ENCODE results near the gene RAB12. TPM values are rescaled to one million over a fixed set of nuclear protein-coding genes. Genes with fewer than 3 reads are reported as not detected.

RAB12 gene
- total RNA-seq, 1 donor from 2014 or later: 19.2 TPM

GRCh38 chr18:8602557-8602956 lies 6.7 kb upstream of the RAB12 start:
- H3K36me3 Mint-ChIP-seq (ENCODE audit: low read depth): no peaks in the 10 kb centered on the region
- H3K4me3 Mint-ChIP-seq: no peak overlapping the region
- no peak overlapping the region for H3K27ac Mint-ChIP-seq
- no peak for DNase-seq (ENCODE audit: low spot score)
- no peaks in the 10 kb centered on the region for H3K9me3 Mint-ChIP-seq
- intact Hi-C loops (cut with micrococcal nuclease): loop anchor here (10.0 kb wide), 1 partner anchor 1012 kb away; the partner anchor contains the start of gene PPP4R1
- H3K4me1 Mint-ChIP-seq (ENCODE audit: low read depth): peaks cover 18% of the 10 kb centered on the region
- H3K27me3 Mint-ChIP-seq (ENCODE audit: insufficient read depth): peaks cover 14% of the 10 kb centered on the region

- Mint-ChIP-seq H3K27me3 (ENCODE audit: insufficient read depth) (peaks cover 14% of the 10 kb centered on the region), H3K4me3 (peak overlapping the region; percentile 53), H3K27ac (no peak overlapping the region), H3K4me1 (ENCODE audit: low read depth) (peaks cover 30% of the 10 kb centered on the region), H3K36me3 (ENCODE audit: low read depth) (no peaks in the 10 kb centered on the region), H3K9me3 (no peaks in the 10 kb centered on the region)
- intact Hi-C loops (cut with micrococcal nuclease): loop anchor here (10.0 kb wide), 1 partner anchor 1011 kb away; the partner anchor contains the start of gene PPP4R1
- no peak for DNase-seq (ENCODE audit: low spot score)
Observed at GRCh38 chr18:8603663-8604520, 5.3 kb upstream of the RAB12 start.

GRCh38 chr18:8605974-8606373 lies 3.3 kb upstream of the RAB12 start:
- Mint-ChIP-seq H3K27me3 (ENCODE audit: insufficient read depth) (peaks cover 12% of the 10 kb centered on the region), H3K4me1 (ENCODE audit: low read depth) (peaks cover 40% of the 10 kb centered on the region), H3K4me3 (no peak overlapping the region), H3K27ac (no peak overlapping the region), H3K36me3 (ENCODE audit: low read depth) (peaks cover 1% of the 10 kb centered on the region), H3K9me3 (no peaks in the 10 kb centered on the region)
- intact Hi-C loops (cut with micrococcal nuclease): loop anchor here (5.0 to 10.0 kb wide), 3 partner anchors 731 to 1921 kb away; partner anchors contain the start of genes NAPG and PPP4R1
- DNase-seq (ENCODE audit: low spot score): no peak

- Mint-ChIP-seq H3K4me3 (peak overlapping the region; percentile 89), H3K27ac (peak overlapping the region; percentile 88), H3K4me1 (ENCODE audit: low read depth) (peaks cover 45% of the 10 kb centered on the region), H3K36me3 (ENCODE audit: low read depth) (peaks cover 9% of the 10 kb centered on the region), H3K27me3 (ENCODE audit: insufficient read depth) (peaks cover 12% of the 10 kb centered on the region), H3K9me3 (no peaks in the 10 kb centered on the region)
- no peak for DNase-seq (ENCODE audit: low spot score)
- intact Hi-C loops (cut with micrococcal nuclease): loop anchor here (2.0 to 10.0 kb wide), 4 partner anchors 729 to 1919 kb away; partner anchors contain the start of genes NAPG and PPP4R1
Observed at GRCh38 chr18:8607776-8608742, 1.2 kb upstream of the RAB12 start.

DNA sequence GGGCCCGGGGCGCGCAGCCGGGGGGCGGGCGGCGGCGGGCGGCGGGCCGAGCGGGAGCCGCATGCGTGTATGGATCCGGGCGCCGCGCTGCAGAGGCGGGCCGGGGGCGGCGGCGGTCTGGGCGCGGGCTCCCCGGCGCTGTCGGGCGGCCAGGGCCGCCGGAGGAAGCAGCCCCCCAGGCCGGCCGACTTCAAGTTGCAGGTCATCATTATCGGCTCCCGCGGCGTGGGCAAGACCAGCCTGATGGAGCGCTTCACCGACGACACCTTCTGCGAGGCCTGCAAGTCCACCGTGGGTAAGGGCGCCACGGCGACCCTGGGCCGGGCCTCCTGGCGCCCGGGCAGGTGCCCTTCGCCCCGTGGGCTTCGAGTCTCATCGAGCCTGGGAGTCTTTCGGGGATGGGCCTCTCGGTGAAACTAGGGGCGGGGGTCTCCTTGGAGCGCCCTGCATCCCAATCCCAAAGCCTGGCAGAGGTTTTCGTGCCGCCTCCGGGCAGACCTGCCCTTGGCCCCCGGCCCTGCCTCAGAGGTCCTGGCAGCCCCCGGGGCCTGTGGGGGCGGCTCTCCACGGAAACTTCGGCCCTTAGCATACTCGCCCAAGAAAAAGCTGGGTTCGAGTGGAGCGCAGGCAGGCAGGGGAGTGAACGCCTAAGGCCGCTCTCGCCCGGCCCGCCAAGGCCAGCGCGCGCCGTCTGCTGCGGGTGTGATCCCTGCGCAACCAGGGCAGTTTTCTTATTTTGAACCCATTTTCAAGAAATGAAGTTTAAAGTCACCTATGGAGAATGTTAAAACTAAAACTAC lies 622 bp downstream of the RAB12 start:
- Mint-ChIP-seq H3K27ac (peak overlapping the region; percentile 82), H3K36me3 (ENCODE audit: low read depth) (peaks cover 19% of the 10 kb centered on the region), H3K4me1 (ENCODE audit: low read depth) (peaks cover 50% of the 10 kb centered on the region), H3K4me3 (peak overlapping the region; percentile 91), H3K27me3 (ENCODE audit: insufficient read depth) (peaks cover 10% of the 10 kb centered on the region), H3K9me3 (no peaks in the 10 kb centered on the region)
- intact Hi-C loops (cut with micrococcal nuclease): loop anchor here (1.0 to 10.0 kb wide), 8 partner anchors 13 to 1917 kb away; partner anchors contain the start of genes NAPG, PPP4R1 and RALBP1
- DNase-seq (ENCODE audit: low spot score): peak; percentile 10

GRCh38 chr18:8610459-8610851 lies 1.2 kb downstream of the RAB12 start:
- peaks cover 56% of the 10 kb centered on the region for H3K4me1 Mint-ChIP-seq (ENCODE audit: low read depth)
- peak overlapping the region; percentile 82 for H3K27ac Mint-ChIP-seq
- H3K27me3 Mint-ChIP-seq (ENCODE audit: insufficient read depth): peaks cover 10% of the 10 kb centered on the region
- intact Hi-C loops (cut with micrococcal nuclease): loop anchor here (1.0 to 5.0 kb wide), 2 partner anchors 13 to 532 kb away; no protein-coding TSS in a partner anchor
- H3K4me3 Mint-ChIP-seq: peak overlapping the region; percentile 91
- H3K9me3 Mint-ChIP-seq: no peaks in the 10 kb centered on the region
- DNase-seq (ENCODE audit: low spot score): no peak
- peaks cover 22% of the 10 kb centered on the region for H3K36me3 Mint-ChIP-seq (ENCODE audit: low read depth)

DNA sequence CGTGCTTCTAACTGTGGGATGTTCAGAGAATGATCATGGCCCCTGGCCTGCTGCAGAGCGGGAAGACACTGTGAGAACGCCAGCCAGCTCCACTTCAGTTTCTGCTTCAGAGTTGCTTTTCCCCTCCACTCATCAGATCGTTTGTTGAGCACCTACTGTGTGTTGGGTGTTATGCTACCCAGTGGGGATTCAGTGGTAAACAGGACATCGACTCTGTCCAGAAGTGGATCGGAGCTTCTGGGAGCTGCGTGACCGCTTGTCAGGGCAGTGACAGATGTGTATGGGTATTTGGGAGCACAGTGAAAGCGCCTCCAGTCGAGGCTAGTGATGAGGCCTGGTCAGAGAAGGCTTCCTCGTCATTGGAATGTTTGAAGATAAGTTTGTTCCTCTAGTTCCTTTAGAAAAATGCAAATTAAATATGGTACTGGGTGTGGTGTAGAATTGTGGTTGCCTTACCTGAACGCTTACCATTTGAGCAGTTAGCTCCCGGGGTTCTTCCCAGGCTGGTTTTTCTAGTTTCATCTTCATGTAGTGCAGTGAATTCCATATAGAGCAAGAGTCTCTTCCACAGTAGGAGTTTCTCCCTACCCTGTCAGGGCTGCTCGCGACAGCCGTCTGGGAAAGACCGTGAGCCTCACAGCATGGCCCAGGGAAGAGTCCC lies 2.8 kb downstream of the RAB12 start:
- intact Hi-C loops (cut with micrococcal nuclease): loop anchor here (5.0 kb wide), 1 partner anchor 530 kb away; no protein-coding TSS in a partner anchor
- Mint-ChIP-seq H3K4me3 (peak overlapping the region; percentile 91), H3K36me3 (ENCODE audit: low read depth) (peaks cover 28% of the 10 kb centered on the region), H3K27me3 (ENCODE audit: insufficient read depth) (peaks cover 7% of the 10 kb centered on the region), H3K27ac (no peak overlapping the region), H3K9me3 (no peaks in the 10 kb centered on the region), H3K4me1 (ENCODE audit: low read depth) (peaks cover 66% of the 10 kb centered on the region)
- no peak for DNase-seq (ENCODE audit: low spot score)

GRCh38 chr18:8614875-8615274 lies 5.6 kb downstream of the RAB12 start:
- Mint-ChIP-seq H3K9me3 (no peaks in the 10 kb centered on the region), H3K27me3 (ENCODE audit: insufficient read depth) (peaks cover 1% of the 10 kb centered on the region), H3K27ac (no peak overlapping the region), H3K4me3 (no peak overlapping the region), H3K36me3 (ENCODE audit: low read depth) (peaks cover 35% of the 10 kb centered on the region), H3K4me1 (ENCODE audit: low read depth) (peaks cover 69% of the 10 kb centered on the region)
- DNase-seq (ENCODE audit: low spot score): no peak
- intact Hi-C loops (cut with micrococcal nuclease): loop anchor here (5.0 kb wide), 1 partner anchor 527 kb away; no protein-coding TSS in a partner anchor

GRCh38 chr18:8615397-8616027 lies 6.3 kb downstream of the RAB12 start:
- Mint-ChIP-seq H3K4me3 (no peak overlapping the region), H3K9me3 (no peaks in the 10 kb centered on the region), H3K4me1 (ENCODE audit: low read depth) (peaks cover 70% of the 10 kb centered on the region), H3K27ac (no peak overlapping the region), H3K36me3 (ENCODE audit: low read depth) (peaks cover 36% of the 10 kb centered on the region), H3K27me3 (ENCODE audit: insufficient read depth) (peaks cover 1% of the 10 kb centered on the region)
- intact Hi-C loops (cut with micrococcal nuclease): no loop called here
- no peak for DNase-seq (ENCODE audit: low spot score)

- Mint-ChIP-seq H3K9me3 (no peaks in the 10 kb centered on the region), H3K4me1 (ENCODE audit: low read depth) (peaks cover 70% of the 10 kb centered on the region), H3K27me3 (ENCODE audit: insufficient read depth) (peaks cover 1% of the 10 kb centered on the region), H3K4me3 (no peak overlapping the region), H3K27ac (no peak overlapping the region), H3K36me3 (ENCODE audit: low read depth) (peaks cover 36% of the 10 kb centered on the region)
- no peak for DNase-seq (ENCODE audit: low spot score)
- intact Hi-C loops (cut with micrococcal nuclease): no loop called here
Observed at GRCh38 chr18:8616028-8616401, 6.8 kb downstream of the RAB12 start.

DNA sequence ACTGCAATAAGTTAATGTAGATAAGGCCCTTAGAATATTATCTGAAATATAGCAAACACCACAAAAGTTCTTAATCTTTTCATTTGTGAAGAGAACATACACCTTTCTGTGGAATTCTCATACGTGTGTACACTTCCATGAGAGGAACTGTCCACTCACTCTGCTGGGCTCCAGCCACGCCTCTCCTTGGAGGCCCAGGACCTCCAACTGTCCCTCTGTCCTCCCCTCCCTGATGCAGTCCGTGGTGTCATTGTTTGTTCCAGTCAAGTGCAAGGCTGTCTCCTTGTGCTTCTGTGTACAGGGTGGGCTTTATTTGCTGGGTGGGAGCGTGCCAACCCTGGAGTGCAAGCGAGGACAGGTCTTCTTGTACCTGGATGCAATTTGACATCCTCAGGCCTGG lies 8.7 kb downstream of the RAB12 start:
- Mint-ChIP-seq H3K4me1 (ENCODE audit: low read depth) (peaks cover 75% of the 10 kb centered on the region), H3K9me3 (no peaks in the 10 kb centered on the region), H3K36me3 (ENCODE audit: low read depth) (peaks cover 39% of the 10 kb centered on the region), H3K4me3 (no peak overlapping the region), H3K27ac (no peak overlapping the region), H3K27me3 (ENCODE audit: insufficient read depth) (peaks cover 1% of the 10 kb centered on the region)
- intact Hi-C loops (cut with micrococcal nuclease): no loop called here
- DNase-seq (ENCODE audit: low spot score): no peak

Measured in activated T-helper 1 cell treated with anti-CD3 and anti-CD28 coated beads, Interleukin-12 subunit alpha, Interleukin-12 subunit beta, Interleukin-2, Interleukin-4 antibody, amounts not matched to agents 30 ng/mL and 10 ng/mL and 1 ng/mL, durations not matched to agents 14 hours and 24 hours and 36 hours (primary cell).